K562 (cell line): Measurements from ENCODE around the gene DCUN1D4. TPM values are rescaled to one million over a fixed set of nuclear protein-coding genes. Genes with fewer than 3 reads are reported as not detected.

Source experiments
- ATAC-seq: fragments of 200-7000 bp; cut with Tn5 transposase; 3 replicates; pipeline ENCODE4 v1.9.1; 2020; ENCODE audit warnings: moderate library complexity
- BruUV-seq: library from RNA; stranded (reverse); fragments of 400-500 nt; replicated peaks from 2 replicates; lab custom pipeline; 2021; lab: Mats Ljungman, UMichigan
- CTCF ChIA-PET: fragments of 300-600 bp; formaldehyde crosslinking; extraction: SDS; loops from one replicate; lab custom pipeline; 2021; ENCODE audit warnings: low intra/inter-chr PET ratio; lab: Yijun Ruan, JAX
- POLR2A ChIA-PET: fragments of 300-600, 350-650 bp; sonication (Branson Sonifier 250); formaldehyde crosslinking; extraction: SDS; loops from one replicate; lab custom pipeline; 2021; ENCODE audit warnings: antibody characterized with exemption, inconsistent platforms; lab: Yijun Ruan, JAX
- DNase-seq, 4 experiments: peaks; one replicate each; pipeline versions ENCODE4 v3.0.0 to v3.0.0-alpha.2; 2011 to 2018; ENCODE audit warnings: low spot score in 3 of 4, mixed read lengths in 3 of 4; ENCODE audit errors: extremely low read depth in 1 of 4
- FAIRE-seq: peaks from 2 replicates; lab custom pipeline; 2011; peaks lifted over from hg19 to GRCh38; lab: Jason Lieb, UNC
- H2AFZ ChIP-seq: 2 replicates; pipeline ENCODE4 v1.6.0; 2011; ENCODE audit warnings: low read depth, low read length, control low read depth, inconsistent platforms
- H3K27ac ChIP-seq: fragments of 200-600 bp; 3 replicates; pipeline ENCODE4 v1.8.0; 2011; ENCODE audit warnings: low read depth, mild to moderate bottlenecking, control low read depth, inconsistent platforms, low read length, moderate library complexity, mixed read lengths; ENCODE audit errors: extremely low read depth
- H3K27me3 ChIP-seq, 2 experiments: fragments of 300-600 bp in 1 of 2; 2 replicates in 1 of 2; 3 replicates in 1 of 2; pipeline versions ENCODE4 v1.6.0 to v1.8.0; 2011; ENCODE audit warnings: inconsistent platforms in 2 of 2, low read length in 2 of 2, mild to moderate bottlenecking in 1 of 2, mixed read lengths in 1 of 2, moderate library complexity in 1 of 2; ENCODE audit not compliant: control insufficient read depth in 2 of 2, insufficient read depth in 2 of 2
- H3K36me3 ChIP-seq: fragments of 300-600 bp; 3 replicates; pipeline ENCODE4 v1.8.0; 2011; ENCODE audit warnings: mild to moderate bottlenecking, low read length, inconsistent platforms; ENCODE audit not compliant: control insufficient read depth, insufficient read depth
- H3K4me1 ChIP-seq, 2 experiments: fragments of 200-600 bp in 1 of 2; replicated peaks in 1 of 2; 2 replicates in 1 of 2; 3 replicates in 1 of 2; pipeline versions ENCODE4 v1.5.1 to v1.8.0; 2011; ENCODE audit warnings: inconsistent platforms in 2 of 2, low read length in 2 of 2, mild to moderate bottlenecking in 1 of 2, mixed read lengths in 1 of 2, moderate library complexity in 1 of 2; ENCODE audit not compliant: control insufficient read depth in 2 of 2, insufficient read depth in 2 of 2
- H3K4me2 ChIP-seq: 2 replicates; pipeline ENCODE4 v1.6.1; 2011; ENCODE audit warnings: low read length, control low read depth, inconsistent platforms, mixed read lengths; ENCODE audit not compliant: insufficient read depth
- H3K4me3 ChIP-seq: fragments of 200-600 bp; sonication (generic), shearing (Covaris generic); 2 replicates; pipeline ENCODE4 v1.5.1; 2016; ENCODE audit warnings: control low read depth, inconsistent platforms
- H3K79me2 ChIP-seq: fragments of 200-600 bp; 3 replicates; pipeline ENCODE4 v1.8.0; 2011; ENCODE audit warnings: low read length, inconsistent platforms; ENCODE audit not compliant: control insufficient read depth, insufficient read depth
- H3K9ac ChIP-seq, 2 experiments: 2 replicates each; pipeline versions ENCODE4 v1.6.0 to v1.6.1; 2011; ENCODE audit warnings: low read depth in 2 of 2, low read length in 2 of 2, control low read depth in 1 of 2, inconsistent platforms in 1 of 2, mild to moderate bottlenecking in 1 of 2, mixed read lengths in 1 of 2; ENCODE audit not compliant: insufficient read depth in 1 of 2
- H3K9me1 ChIP-seq: one replicate; pipeline ENCODE4 v1.6.0; 2011; ENCODE audit warnings: inconsistent platforms, mild to moderate bottlenecking, low read length, moderate library complexity; ENCODE audit not compliant: control insufficient read depth, insufficient read depth
- H3K9me3 ChIP-seq: replicated peaks from 2 replicates; pipeline ENCODE4 v1.5.1; 2011; ENCODE audit warnings: low read depth, low read length, inconsistent platforms; ENCODE audit not compliant: control insufficient read depth, insufficient read depth
- H4K20me1 ChIP-seq: replicated peaks from 2 replicates; pipeline ENCODE4 v1.6.1; 2011; ENCODE audit warnings: low read length, inconsistent platforms, mixed read lengths; ENCODE audit not compliant: control insufficient read depth, insufficient read depth
- CREBBP ChIP-seq: IDR thresholded peaks from one replicate; pipeline ENCODE4 v1.6.1; 2012; ENCODE audit warnings: low read depth, mild to moderate bottlenecking, control low read depth, inconsistent platforms, low read length
- HDAC3 ChIP-seq: fragments of 450-650 bp; IDR thresholded peaks from 2 replicates; pipeline ENCODE4 v1.6.1; 2018; ENCODE audit warnings: borderline replicate concordance, mild to moderate bottlenecking, moderate library complexity; ENCODE audit not compliant: partially characterized antibody
- MBD2 ChIP-seq: sonication (generic); IDR thresholded peaks from 2 replicates; pipeline ENCODE4 v1.6.1; 2016; ENCODE audit warnings: low read depth, borderline replicate concordance
- MED1 ChIP-seq: sonication (generic); formaldehyde crosslinking; IDR thresholded peaks from 2 replicates; pipeline ENCODE4 v1.8.1; 2023; ENCODE audit warnings: missing genetic modification reagents, borderline replicate concordance
- MYBL2 ChIP-seq, 2 experiments: fragments of 450-650 bp in 1 of 2; sonication (generic) in 1 of 2; formaldehyde crosslinking in 1 of 2; IDR thresholded peaks; 2 replicates each; pipeline versions ENCODE4 v1.6.1 to v1.8.1; 2017 to 2022; ENCODE audit warnings: borderline replicate concordance in 1 of 2, inconsistent platforms in 1 of 2, low read depth in 1 of 2, mild to moderate bottlenecking in 1 of 2, missing genetic modification reagents in 1 of 2, moderate library complexity in 1 of 2
- SP1 ChIP-seq: sonication (generic); formaldehyde crosslinking; IDR thresholded peaks from 2 replicates; pipeline ENCODE4 v1.8.1; 2022; ENCODE audit warnings: mild to moderate bottlenecking, missing genetic modification reagents
- TCF3 ChIP-seq: sonication (generic); formaldehyde crosslinking; IDR thresholded peaks from 2 replicates; pipeline ENCODE4 v1.4.0; 2020; ENCODE audit warnings: mild to moderate bottlenecking, missing genetic modification reagents
- ZKSCAN1 ChIP-seq: fragments of 150-350 bp; IDR thresholded peaks from 2 replicates; pipeline ENCODE4 v1.6.1; 2016; ENCODE audit warnings: low read depth, low read length
- ZNF311 ChIP-seq: fragments of 250-450 bp; sonication (Bioruptor Pico); IDR thresholded peaks from 2 replicates; pipeline ENCODE4 v1.4.0; 2020; ENCODE audit warnings: mild to moderate bottlenecking, moderate library complexity
- ZNF644 ChIP-seq: fragments of 200-800 bp; sonication (Bioruptor generic); IDR thresholded peaks from 2 replicates; pipeline ENCODE4 v1.6.1; 2016; ENCODE audit warnings: low read depth, missing genetic modification characterization, missing compliant biosample characterization
- WGBS: fragments of 100-300 bp; shearing (Covaris generic); methylation state at CpG from one replicate; pipeline ENCODE4 v1.1.6; 2016; ENCODE audit warnings: low coverage, mixed read lengths; ENCODE audit not compliant: insufficient coverage; ENCODE audit errors: missing lambda C conversion rate; 5-methylcytosine and 5-hydroxymethylcytosine counted together
- in situ Hi-C: fragments of 300-500 bp; cut with MboI; formaldehyde crosslinking; loops from 4 replicates; pipeline ENCODE4 v1.15.0; 2018; ENCODE audit warnings: inconsistent platforms, mixed read lengths
- intact Hi-C: fragments of 100-400 bp; cut with micrococcal nuclease; formaldehyde crosslinking; loops from 2 replicates; pipeline ENCODE4 v1.14.2; 2022
- polyA plus RNA-seq, 8 experiments: library from polyadenylated mRNA; depleted of rRNA in 4 of 8; stranded (reverse) in 5 of 8; unstranded in 3 of 8; fragments of >200 nt; fragmentation: Nextera tagmentation in 2 of 8; fragmentation: Illumina TruSeq in 1 of 8; extraction: Ambion mirVana in 2 of 8; extraction: Trizol in 1 of 8; gene quantifications; 2 replicates each; pipeline versions ENCODE4 v1.2.1 to v1.2.3, GENCODE V29; 2011 to 2014; ENCODE audit warnings: inconsistent platforms in 1 of 8, missing spikeins in 1 of 8
- total RNA-seq, 7 experiments: library from RNA; depleted of rRNA in 6 of 7; stranded (reverse); fragments of >200 nt in 6 of 7; fragmentation: Illumina TruSeq in 2 of 7; extraction: Trizol in 2 of 7; gene quantifications; 2 replicates each; pipeline versions ENCODE4 v1.2.1 to v1.2.3, GENCODE V29; 2011 to 2021; ENCODE audit warnings: low replicate concordance in 1 of 7
- TF ChIP-seq, protein P1 (sequence below): fragments of 250-450 bp; sonication (Bioruptor Pico); IDR thresholded peaks from 2 replicates; pipeline ENCODE4 v1.8.0; 2022; ENCODE audit warnings: inconsistent platforms

The DCUN1D4 gene
- total and polyA plus RNA-seq, 9 of the 15 experiments (the other 6 are each of a cell fraction or from before 2014, with no cell fraction given), result 15.1 to 73.5 (median 23.0) TPM

DNA sequence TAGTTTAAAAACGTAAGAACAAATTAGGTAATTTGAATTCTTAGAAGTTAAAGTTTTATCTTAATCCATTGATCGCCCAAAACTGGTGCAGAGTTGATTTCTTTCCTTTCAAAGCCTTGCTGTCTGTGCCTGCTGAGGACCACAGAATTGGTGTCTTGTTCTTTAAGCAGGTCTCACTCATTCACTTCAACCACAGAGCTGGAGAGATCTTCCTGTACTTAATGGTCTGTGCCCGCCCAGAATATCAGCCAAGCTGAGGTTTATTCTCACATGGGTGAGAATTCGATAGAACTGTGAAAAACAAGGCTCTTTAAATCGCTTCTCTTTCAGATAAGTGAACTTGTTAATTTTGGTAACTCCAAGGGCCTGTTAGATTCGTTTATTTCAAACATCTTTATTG, 31.6 kb downstream of the DCUN1D4 start:
- DNase-seq, result no peak
- TF ChIP-seq MED1 (CRISPR knock-in tag) (no peak), SP1 (CRISPR knock-in tag) (no peak), CREBBP (no peak), HDAC3 (no peak), ZKSCAN1 (no peak), ZNF311 (CRISPR knock-in tag) (no peak), TCF3 (CRISPR knock-in tag) (no peak), MYBL2 (IDR thresholded peaks at IDR 0.05; ENCODE audit: low read depth) (no peak), MYBL2 (CRISPR knock-in tag; IDR thresholded peaks at IDR 0.05; ENCODE audit: borderline replicate concordance) (no peak), ZNF644 (tag) (no peak), MBD2 (no peak)
- TF ChIP-seq, protein P1, sequence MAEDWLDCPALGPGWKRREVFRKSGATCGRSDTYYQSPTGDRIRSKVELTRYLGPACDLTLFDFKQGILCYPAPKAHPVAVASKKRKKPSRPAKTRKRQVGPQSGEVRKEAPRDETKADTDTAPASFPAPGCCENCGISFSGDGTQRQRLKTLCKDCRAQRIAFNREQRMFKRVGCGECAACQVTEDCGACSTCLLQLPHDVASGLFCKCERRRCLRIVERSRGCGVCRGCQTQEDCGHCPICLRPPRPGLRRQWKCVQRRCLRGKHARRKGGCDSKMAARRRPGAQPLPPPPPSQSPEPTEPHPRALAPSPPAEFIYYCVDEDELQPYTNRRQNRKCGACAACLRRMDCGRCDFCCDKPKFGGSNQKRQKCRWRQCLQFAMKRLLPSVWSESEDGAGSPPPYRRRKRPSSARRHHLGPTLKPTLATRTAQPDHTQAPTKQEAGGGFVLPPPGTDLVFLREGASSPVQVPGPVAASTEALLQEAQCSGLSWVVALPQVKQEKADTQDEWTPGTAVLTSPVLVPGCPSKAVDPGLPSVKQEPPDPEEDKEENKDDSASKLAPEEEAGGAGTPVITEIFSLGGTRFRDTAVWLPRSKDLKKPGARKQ, result no peak
- H3K36me3 ChIP-seq, result peaks cover 86% of the 10 kb centered on the region
- no peak overlapping the region for H3K4me3 ChIP-seq
- H2AFZ ChIP-seq, result no peak overlapping the region
- BruUV-seq, result no TSS peak
- ChIA-PET CTCF (no interaction called here), POLR2A (no interaction called here)
- no peaks in the 10 kb centered on the region; the same call in 1 of the 2 replicates for H4K20me1 ChIP-seq
- intact Hi-C loops, result no loop called here
- 89% methylated on average over 6 of the region's 6 CpGs for WGBS
- H3K79me2 ChIP-seq, result no peaks in the 10 kb centered on the region
- H3K9me3 ChIP-seq, result no peaks in the 10 kb centered on the region
- in situ Hi-C loops, result no loop called here
- no peak for ATAC-seq
- no peak for FAIRE-seq
- no peak overlapping the region for H3K4me2 ChIP-seq
- no peaks in the 10 kb centered on the region for H3K4me1 ChIP-seq
- H3K9me1 ChIP-seq, result no peaks in the 10 kb centered on the region
- no peak overlapping the region for H3K9ac ChIP-seq
- no peak overlapping the region for H3K27ac ChIP-seq
- H3K27me3 ChIP-seq, result no peaks in the 10 kb centered on the region
